ENCODE results near the gene CCDC34.

GRCh38 chr11:27380771-27381170, 17.8 kb upstream of the CCDC34 start:
- TF ChIP-seq CTCF (IDR thresholded peaks at IDR 0.05; ENCODE audit: borderline replicate concordance, extremely low read depth, low read length, poor library complexity, severe bottlenecking) (no peak), EZH2 (IDR thresholded peaks at IDR 0.05; ENCODE audit: borderline replicate concordance, low read depth, low read length, severe bottlenecking) (no peak)

Data from DND-41 (cell line).